Measurements from ENCODE around the gene CREB3L4. TPM values are rescaled to one million over a fixed set of nuclear protein-coding genes. Genes with fewer than 3 reads are reported as not detected.

Gene CREB3L4
- polyA plus RNA-seq, 1 donor (not counting 4 experiments of a cell fraction or from before 2014, with no cell fraction given), result 6.0 TPM

DNA sequence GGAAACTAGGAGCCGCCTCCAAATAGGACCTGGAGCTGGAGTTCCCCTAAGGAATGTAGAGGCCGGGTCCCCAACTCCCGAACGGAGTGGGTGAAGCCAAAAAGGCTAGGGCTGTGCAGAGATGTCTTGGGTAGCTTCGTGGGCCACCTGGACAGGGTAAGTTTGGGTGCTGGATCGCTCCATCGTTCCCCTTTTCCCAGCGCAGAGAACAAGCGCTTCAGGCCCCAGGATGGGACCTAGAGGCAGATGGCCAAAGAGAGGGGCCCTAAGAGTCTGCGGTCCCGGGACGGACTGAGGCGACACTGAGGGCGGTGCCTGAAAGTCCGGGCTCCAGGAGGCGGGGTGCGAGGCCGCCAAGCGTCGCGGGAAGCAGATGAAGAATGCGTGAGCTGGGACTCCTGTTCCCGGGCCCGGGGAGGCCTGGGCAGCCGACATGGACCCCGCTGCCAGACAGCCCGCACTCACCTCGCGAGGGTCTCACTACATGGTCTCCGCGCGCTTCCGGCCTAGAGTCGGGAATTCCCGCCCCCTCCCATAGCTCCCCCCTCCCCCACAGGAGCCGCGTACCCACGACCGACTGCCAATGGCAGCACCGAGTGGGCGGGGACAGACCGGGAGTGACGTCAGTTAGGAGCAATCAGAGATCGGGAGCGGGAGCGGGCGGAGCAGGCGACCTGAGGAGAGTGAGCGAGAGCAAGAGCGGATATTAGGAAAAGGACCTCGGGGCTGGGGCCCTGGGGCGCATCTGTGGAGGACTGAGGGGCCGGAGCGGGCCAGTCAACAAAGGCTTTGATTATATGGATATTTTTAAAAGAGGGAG, 4.5 kb upstream of the CREB3L4 start, which contains the start of gene SLC39A1:
TSS of gene SLC39A1 (minus strand) at position 508 of the 820 bp plus-strand sequence. CDS start 822 bp downstream, outside the sequence.
- dilution Hi-C loops (cut with MboI; ENCODE audit: extremely low pct_ligation_motif_present, low sequenced_read_pairs), result no loop called here
- Histone ChIP-seq H3K27me3 (ENCODE audit: control insufficient read depth, extremely low read depth, insufficient read depth, low read length) (no peaks in the 10 kb centered on the region), H3K9me1 (ENCODE audit: control insufficient read depth, extremely low read depth, insufficient read depth, low read length) (no peaks in the 10 kb centered on the region), H3K79me2 (ENCODE audit: control insufficient read depth, insufficient read depth, low read length) (peaks cover 24% of the 10 kb centered on the region), H3K4me2 (ENCODE audit: control insufficient read depth, extremely low read depth, insufficient read depth, low read depth, low read length) (peak within 1 kb of the TSS; percentile 94), H3K4me3 (ENCODE audit: control insufficient read depth in 2 of 3, extremely low read depth in 1 of 3, insufficient read depth in 2 of 3, low read depth in 1 of 3, low read length in 3 of 3) (peak within 1 kb of the TSS; percentile 64 to 96 (median 69)), H3K9me3 (ENCODE audit: control insufficient read depth, low read depth, low read length) (no peaks in the 10 kb centered on the region), H3K27ac (ENCODE audit: control insufficient read depth, insufficient read depth, low read length) (peak within 1 kb of the TSS; percentile 95), H3K4me1 (ENCODE audit: control insufficient read depth, extremely low read depth, insufficient read depth, low read length) (peaks cover 42% of the 10 kb centered on the region), H3K9ac (ENCODE audit: control insufficient read depth, extremely low read depth, insufficient read depth, low read length) (peak within 1 kb of the TSS; percentile 89), H4K20me1 (ENCODE audit: control insufficient read depth, extremely low read depth, insufficient read depth, low read length) (no peaks in the 10 kb centered on the region), H3K36me3 (ENCODE audit: control insufficient read depth in 2 of 2, extremely low read depth in 1 of 2, insufficient read depth in 2 of 2, low read length in 2 of 2) (peaks cover 3 to 22% of the 10 kb centered on the region in 2 experiments), H2AFZ (ENCODE audit: control insufficient read depth, low read length) (peak within 1 kb of the TSS; percentile 73)
- peak; percentile 89 for DNase-seq (ENCODE audit: low read depth, low spot score)
- peak; percentile 23 for FAIRE-seq
- TF ChIP-seq EZH2 (IDR thresholded peaks at IDR 0.05; ENCODE audit: low read length) (no peak), CTCF (optimal IDR thresholded peaks at IDR 0.05 in 1 of 3, IDR thresholded peaks at IDR 0.05 in 1 of 3, conservative IDR thresholded peaks at IDR 0.05 in 1 of 3; ENCODE audit: extremely low read depth in 1 of 3, insufficient read depth in 2 of 3, low read length in 3 of 3) (no peak)

DNA sequence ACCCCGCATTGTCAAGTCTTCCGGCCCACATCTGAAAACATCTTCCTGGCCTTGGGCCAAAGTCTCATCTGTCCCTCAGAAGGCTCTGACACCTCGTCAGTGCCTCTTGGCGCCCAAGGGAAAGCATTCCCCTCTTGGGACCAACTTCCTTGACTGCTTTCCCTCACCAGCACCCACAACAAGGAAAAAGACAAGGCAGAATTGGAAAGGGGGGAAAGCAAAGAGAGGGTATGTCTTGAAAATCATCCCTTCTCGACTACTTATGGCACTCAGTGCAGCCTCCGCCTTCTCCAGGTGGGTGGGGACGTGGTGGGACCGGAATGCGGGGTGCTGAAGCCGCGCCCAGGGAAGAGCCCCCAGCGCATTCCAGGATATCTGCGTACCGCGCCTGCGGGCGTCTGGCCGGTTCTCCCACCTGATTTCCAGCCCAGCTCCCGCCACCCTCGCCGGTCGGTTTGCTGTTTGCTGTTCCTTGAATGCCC, 3.8 kb upstream of the CREB3L4 start:
- Histone ChIP-seq H3K9me1 (ENCODE audit: control insufficient read depth, extremely low read depth, insufficient read depth, low read length) (no peaks in the 10 kb centered on the region), H2AFZ (ENCODE audit: control insufficient read depth, low read length) (peak overlapping the region; percentile 73), H3K27ac (ENCODE audit: control insufficient read depth, insufficient read depth, low read length) (peak overlapping the region; percentile 95), H3K27me3 (ENCODE audit: control insufficient read depth, extremely low read depth, insufficient read depth, low read length) (no peaks in the 10 kb centered on the region), H3K4me1 (ENCODE audit: control insufficient read depth, extremely low read depth, insufficient read depth, low read length) (peaks cover 44% of the 10 kb centered on the region), H4K20me1 (ENCODE audit: control insufficient read depth, extremely low read depth, insufficient read depth, low read length) (no peaks in the 10 kb centered on the region), H3K79me2 (ENCODE audit: control insufficient read depth, insufficient read depth, low read length) (peaks cover 23% of the 10 kb centered on the region), H3K9ac (ENCODE audit: control insufficient read depth, extremely low read depth, insufficient read depth, low read length) (peak overlapping the region; percentile 89), H3K4me3 (ENCODE audit: control insufficient read depth in 2 of 3, extremely low read depth in 1 of 3, insufficient read depth in 2 of 3, low read depth in 1 of 3, low read length in 3 of 3) (peak overlapping the region; percentile 64 to 96 (median 69)), H3K36me3 (ENCODE audit: control insufficient read depth in 2 of 2, extremely low read depth in 1 of 2, insufficient read depth in 2 of 2, low read length in 2 of 2) (peaks cover 3 to 22% of the 10 kb centered on the region in 2 experiments), H3K9me3 (ENCODE audit: control insufficient read depth, low read depth, low read length) (no peaks in the 10 kb centered on the region), H3K4me2 (ENCODE audit: control insufficient read depth, extremely low read depth, insufficient read depth, low read depth, low read length) (peak overlapping the region; percentile 94)
- TF ChIP-seq EZH2 (IDR thresholded peaks at IDR 0.05; ENCODE audit: low read length), result no peak
- no peak for TF ChIP-seq CTCF (optimal IDR thresholded peaks at IDR 0.05 in 1 of 3, IDR thresholded peaks at IDR 0.05 in 1 of 3, conservative IDR thresholded peaks at IDR 0.05 in 1 of 3; ENCODE audit: extremely low read depth in 1 of 3, insufficient read depth in 2 of 3, low read length in 3 of 3)
- FAIRE-seq (peak; percentile 48), DNase-seq (ENCODE audit: low read depth, low spot score) (no peak)
- dilution Hi-C loops (cut with MboI; ENCODE audit: extremely low pct_ligation_motif_present, low sequenced_read_pairs), result no loop called here
